SK-N-SH treated with all-trans-retinoic acid at 6 μM for 48 hours (cell line): Measurements from ENCODE around the gene JAK1.

ENCODE experiments used
- ATAC-seq: fragments of 200-7000 bp; cut with Tn5 transposase; 3 replicates; pipeline ENCODE4 v1.9.1; 2020; ENCODE audit warnings: mild to moderate bottlenecking, moderate library complexity
- ARNTL ChIP-seq: fragments of 450-650 bp; formaldehyde crosslinking; IDR thresholded peaks from 2 replicates; pipeline ENCODE4 v1.5.0; 2020; ENCODE audit warnings: low read depth, mild to moderate bottlenecking, moderate library complexity, borderline replicate concordance
- BACH2 ChIP-seq: fragments of 250-450 bp; sonication (Bioruptor Pico); IDR thresholded peaks from 2 replicates; pipeline ENCODE4 v1.9.0; 2021; ENCODE audit warnings: mild to moderate bottlenecking, borderline replicate concordance
- CSRNP3 ChIP-seq: fragments of 250-450 bp; sonication (Bioruptor Pico); IDR thresholded peaks from 2 replicates; pipeline ENCODE4 v1.5.1; 2021; ENCODE audit warnings: mild to moderate bottlenecking, moderate library complexity
- ESRRG ChIP-seq: fragments of 250-450 bp; sonication (Bioruptor Pico); IDR thresholded peaks from 2 replicates; pipeline ENCODE4 v1.6.1; 2021; ENCODE audit warnings: mild to moderate bottlenecking
- GLIS3 ChIP-seq: fragments of 250-450 bp; sonication (Bioruptor Pico); IDR thresholded peaks from 2 replicates; pipeline ENCODE4 v1.5.0; 2020; ENCODE audit warnings: mild to moderate bottlenecking, moderate library complexity
- ISL1 ChIP-seq: fragments of 250-450 bp; sonication (Bioruptor Pico); IDR thresholded peaks from 2 replicates; pipeline ENCODE4 v2.1.2; 2022; ENCODE audit warnings: mild to moderate bottlenecking, moderate library complexity
- OSR1 ChIP-seq: fragments of 250-450 bp; sonication (Bioruptor Pico); IDR thresholded peaks from 2 replicates; pipeline ENCODE4 v1.8.0; 2022; ENCODE audit warnings: moderate library complexity, mild to moderate bottlenecking, inconsistent platforms
- POU6F1 ChIP-seq: fragments of 250-450 bp; sonication (Bioruptor Pico); IDR thresholded peaks from 2 replicates; pipeline ENCODE4 v1.8.0; 2021; ENCODE audit warnings: low read depth, mild to moderate bottlenecking, moderate library complexity, borderline replicate concordance
- PPARA ChIP-seq: fragments of 250-450 bp; sonication (Bioruptor Pico); IDR thresholded peaks from 2 replicates; pipeline ENCODE4 v1.5.0; 2020; ENCODE audit warnings: mild to moderate bottlenecking, borderline replicate concordance
- RARB ChIP-seq: fragments of 250-450 bp; sonication (Bioruptor Pico); IDR thresholded peaks from 2 replicates; pipeline ENCODE4 v1.8.0; 2021; ENCODE audit warnings: mild to moderate bottlenecking, moderate library complexity
- SNAI2 ChIP-seq: fragments of 250-450 bp; sonication (Bioruptor Pico); IDR thresholded peaks from 2 replicates; pipeline ENCODE4 v1.5.0; 2020; ENCODE audit warnings: mild to moderate bottlenecking, moderate library complexity
- TCF4 ChIP-seq: fragments of 250-450 bp; sonication (Bioruptor Pico); IDR thresholded peaks from 2 replicates; pipeline ENCODE4 v1.8.0; 2021; ENCODE audit warnings: mild to moderate bottlenecking, moderate library complexity, borderline replicate concordance
- TOX ChIP-seq: fragments of 250-450 bp; sonication (Bioruptor Pico); IDR thresholded peaks from 2 replicates; pipeline ENCODE4 v1.8.0; 2021; ENCODE audit warnings: mild to moderate bottlenecking, moderate library complexity, borderline replicate concordance
- ZC3H10 ChIP-seq: fragments of 250-450 bp; sonication (Bioruptor Pico); IDR thresholded peaks from 2 replicates; pipeline ENCODE4 v1.5.1; 2021; ENCODE audit warnings: mild to moderate bottlenecking, moderate library complexity
- ZFP3 ChIP-seq: fragments of 250-450 bp; sonication (Bioruptor Pico); IDR thresholded peaks from 2 replicates; pipeline ENCODE4 v1.5.0; 2020; ENCODE audit warnings: mild to moderate bottlenecking, moderate library complexity
- ZFP30 ChIP-seq: fragments of 450-650 bp; formaldehyde crosslinking; IDR thresholded peaks from 2 replicates; pipeline ENCODE4 v1.5.0; 2022; ENCODE audit warnings: mild to moderate bottlenecking, moderate library complexity
- ZNF565 ChIP-seq: fragments of 450-650 bp; formaldehyde crosslinking; conservative IDR thresholded peaks from 2 replicates; pipeline ENCODE4 v1.5.0; 2020; ENCODE audit warnings: low read depth, mild to moderate bottlenecking, moderate library complexity
- ZNF70 ChIP-seq: fragments of 450-650 bp; formaldehyde crosslinking; IDR thresholded peaks from 2 replicates; pipeline ENCODE4 v1.5.0; 2020; ENCODE audit warnings: mild to moderate bottlenecking, moderate library complexity
- ZNF8 ChIP-seq: fragments of 450-650 bp; formaldehyde crosslinking; IDR thresholded peaks from 2 replicates; pipeline ENCODE4 v1.5.0; 2020; ENCODE audit warnings: mild to moderate bottlenecking, moderate library complexity
- TF ChIP-seq, protein P1 (sequence below): fragments of 250-450 bp; sonication (Bioruptor Pico); IDR thresholded peaks from 2 replicates; pipeline ENCODE4 v1.8.0; 2020; ENCODE audit warnings: mild to moderate bottlenecking, moderate library complexity, borderline replicate concordance

The JAK1 gene

GRCh38 chr1:64878090-64878489, 88.3 kb downstream of the JAK1 start:
- TF ChIP-seq BACH2 (CRISPR knock-in tag), result no peak
- TF ChIP-seq GLIS3 (CRISPR knock-in tag), result no peak
- ATAC-seq, result no peak

DNA sequence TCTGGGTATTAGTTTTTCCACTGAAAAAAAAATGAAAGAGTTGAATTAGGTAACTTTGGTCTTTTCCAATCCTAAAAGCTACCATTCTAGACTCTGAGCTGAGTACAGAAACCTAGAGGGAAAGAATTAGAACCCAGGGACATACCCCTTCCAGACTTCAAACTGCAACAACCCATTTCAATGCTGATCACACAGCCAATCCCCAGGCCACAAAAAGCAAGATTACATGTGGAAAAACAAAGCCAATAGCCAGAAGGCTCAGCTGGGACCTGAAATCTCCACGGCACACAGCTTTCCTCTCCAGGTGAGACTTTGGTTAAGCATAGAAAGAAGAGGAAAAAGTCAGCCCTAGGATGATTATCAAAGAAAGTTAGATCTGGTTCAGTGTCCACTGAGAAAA, 88.8 kb downstream of the JAK1 start:
- no peak for ATAC-seq
- TF ChIP-seq BACH2 (CRISPR knock-in tag) (no peak), ZNF565 (CRISPR knock-in tag) (no peak), TCF4 (CRISPR knock-in tag) (no peak), GLIS3 (CRISPR knock-in tag) (no peak), ZFP3 (no peak), CSRNP3 (CRISPR knock-in tag) (no peak), PPARA (CRISPR knock-in tag) (no peak), POU6F1 (CRISPR knock-in tag) (no peak), OSR1 (CRISPR knock-in tag) (no peak), ZNF70 (no peak), ESRRG (no peak), SNAI2 (CRISPR knock-in tag) (no peak)

DNA sequence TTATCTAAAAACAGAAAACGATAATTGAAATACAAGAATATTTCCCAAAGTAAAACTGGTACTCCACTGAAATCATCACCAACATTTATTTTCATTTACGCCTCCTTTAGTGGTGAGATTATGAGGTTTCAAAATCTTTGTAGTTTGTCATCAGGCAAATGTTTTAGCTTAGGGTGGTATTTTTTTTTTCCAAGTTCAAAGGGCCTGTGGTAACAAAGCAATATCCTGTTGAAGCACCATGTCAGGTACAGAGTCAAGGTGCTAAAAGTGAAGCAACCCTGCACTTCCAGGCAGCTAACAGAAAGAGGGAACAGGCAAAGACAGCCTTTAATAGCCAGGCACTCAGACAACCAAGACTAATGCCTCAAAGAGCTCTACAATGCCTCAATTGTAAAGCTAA, 89.2 kb downstream of the JAK1 start:
- ATAC-seq, result no peak
- TF ChIP-seq ESRRG, result no peak
- no peak for TF ChIP-seq POU6F1 (CRISPR knock-in tag)
- TF ChIP-seq ZC3H10 (CRISPR knock-in tag), result no peak
- no peak for TF ChIP-seq ZNF565 (CRISPR knock-in tag)
- no peak for TF ChIP-seq GLIS3 (CRISPR knock-in tag)
- TF ChIP-seq ARNTL, result no peak
- TF ChIP-seq SNAI2 (CRISPR knock-in tag), result no peak
- no peak for TF ChIP-seq PPARA (CRISPR knock-in tag)
- TF ChIP-seq ZNF8, result no peak
- TF ChIP-seq BACH2 (CRISPR knock-in tag), result no peak

GRCh38 chr1:64875606-64876005, 90.7 kb downstream of the JAK1 start:
- no peak for TF ChIP-seq TOX (CRISPR knock-in tag)
- TF ChIP-seq ZFP30, result no peak
- TF ChIP-seq, protein P1, sequence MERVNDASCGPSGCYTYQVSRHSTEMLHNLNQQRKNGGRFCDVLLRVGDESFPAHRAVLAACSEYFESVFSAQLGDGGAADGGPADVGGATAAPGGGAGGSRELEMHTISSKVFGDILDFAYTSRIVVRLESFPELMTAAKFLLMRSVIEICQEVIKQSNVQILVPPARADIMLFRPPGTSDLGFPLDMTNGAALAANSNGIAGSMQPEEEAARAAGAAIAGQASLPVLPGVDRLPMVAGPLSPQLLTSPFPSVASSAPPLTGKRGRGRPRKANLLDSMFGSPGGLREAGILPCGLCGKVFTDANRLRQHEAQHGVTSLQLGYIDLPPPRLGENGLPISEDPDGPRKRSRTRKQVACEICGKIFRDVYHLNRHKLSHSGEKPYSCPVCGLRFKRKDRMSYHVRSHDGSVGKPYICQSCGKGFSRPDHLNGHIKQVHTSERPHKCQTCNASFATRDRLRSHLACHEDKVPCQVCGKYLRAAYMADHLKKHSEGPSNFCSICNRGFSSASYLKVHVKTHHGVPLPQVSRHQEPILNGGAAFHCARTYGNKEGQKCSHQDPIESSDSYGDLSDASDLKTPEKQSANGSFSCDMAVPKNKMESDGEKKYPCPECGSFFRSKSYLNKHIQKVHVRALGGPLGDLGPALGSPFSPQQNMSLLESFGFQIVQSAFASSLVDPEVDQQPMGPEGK (CRISPR knock-in tag), result no peak
- no peak for TF ChIP-seq GLIS3 (CRISPR knock-in tag)
- TF ChIP-seq CSRNP3 (CRISPR knock-in tag), result no peak
- TF ChIP-seq ESRRG, result no peak
- TF ChIP-seq ISL1 (CRISPR knock-in tag), result no peak
- no peak for TF ChIP-seq BACH2 (CRISPR knock-in tag)
- TF ChIP-seq ZNF70, result no peak
- no peak for TF ChIP-seq OSR1 (CRISPR knock-in tag)
- no peak for TF ChIP-seq ZC3H10 (CRISPR knock-in tag)
- no peak for TF ChIP-seq TCF4 (CRISPR knock-in tag)
- no peak for TF ChIP-seq SNAI2 (CRISPR knock-in tag)
- no peak for TF ChIP-seq ZNF565 (CRISPR knock-in tag)
- TF ChIP-seq RARB (CRISPR knock-in tag), result no peak
- TF ChIP-seq, all 23 proteins: peak for 0
- ATAC-seq, result no peak
